GM23248 (cell line): ENCODE results near the gene DOCK9. TPM values are rescaled to one million over a fixed set of nuclear protein-coding genes. Genes with fewer than 3 reads are reported as not detected.

Experiments
- DNase-seq: peaks from one replicate; pipeline ENCODE4 v3.0.0-alpha.2; 2015
- H2AFZ ChIP-seq: fragments of 200-600 bp; sonication (generic); 2 replicates; pipeline ENCODE4 v1.6.1; 2016; ENCODE audit warnings: antibody characterized with exemption
- H3F3A ChIP-seq: fragments of 200-600 bp; sonication (generic); 2 replicates; pipeline ENCODE4 v1.6.1; 2016; ENCODE audit warnings: mild to moderate bottlenecking, antibody characterized with exemption, mixed run types; ENCODE audit not compliant: insufficient read depth
- H3K27ac ChIP-seq: fragments of 200-600 bp; sonication (generic); 2 replicates; pipeline ENCODE4 v1.5.1; 2016; ENCODE audit warnings: mild to moderate bottlenecking
- H3K27me3 ChIP-seq: fragments of 200-600 bp; sonication (generic); replicated peaks from 2 replicates; pipeline ENCODE4 v1.6.1; 2016; ENCODE audit warnings: mild to moderate bottlenecking; ENCODE audit not compliant: insufficient read depth
- H3K36me3 ChIP-seq: fragments of 200-600 bp; sonication (generic); 2 replicates; pipeline ENCODE4 v1.6.1; 2016; ENCODE audit warnings: low read depth, mild to moderate bottlenecking
- H3K4me1 ChIP-seq: fragments of 200-600 bp; sonication (generic); 2 replicates; pipeline ENCODE4 v1.6.1; 2016; ENCODE audit warnings: mild to moderate bottlenecking; ENCODE audit not compliant: insufficient read depth
- H3K4me2 ChIP-seq: fragments of 200-600 bp; sonication (generic); one replicate; pipeline ENCODE4 v1.6.1; 2016; ENCODE audit warnings: mild to moderate bottlenecking; ENCODE audit not compliant: unreplicated experiment
- H3K4me3 ChIP-seq: fragments of 200-600 bp; sonication (generic); 2 replicates; pipeline ENCODE4 v1.5.1; 2016; ENCODE audit warnings: mild to moderate bottlenecking
- H3K79me2 ChIP-seq: fragments of 200-600 bp; sonication (generic); 2 replicates; pipeline ENCODE4 v1.6.1; 2016; ENCODE audit warnings: mild to moderate bottlenecking; ENCODE audit not compliant: insufficient read depth
- H3K9ac ChIP-seq: fragments of 200-600 bp; sonication (generic); 2 replicates; pipeline ENCODE4 v1.6.1; 2016; ENCODE audit warnings: mild to moderate bottlenecking
- H3K9me2 ChIP-seq: fragments of 200-600 bp; sonication (generic); 2 replicates; pipeline ENCODE4 v1.6.1; 2016; ENCODE audit warnings: mixed run types, mild to moderate bottlenecking, moderate library complexity; ENCODE audit not compliant: insufficient read depth
- H3K9me3 ChIP-seq: fragments of 200-600 bp; sonication (generic); one replicate; pipeline ENCODE4 v1.6.1; 2017; ENCODE audit warnings: low read depth
- H4K20me1 ChIP-seq: fragments of 200-600 bp; sonication (generic); 2 replicates; pipeline ENCODE4 v1.6.0; 2016; ENCODE audit not compliant: insufficient read depth
- EZH2 ChIP-seq: fragments of 200-600 bp; sonication (generic); IDR thresholded peaks from 2 replicates; pipeline ENCODE4 v1.6.1; 2018; ENCODE audit warnings: antibody characterized with exemption, mild to moderate bottlenecking; ENCODE audit not compliant: insufficient read depth, poor library complexity, severe bottlenecking
- EZH2phosphoT487 ChIP-seq: fragments of 200-600 bp; sonication (generic); IDR thresholded peaks from 2 replicates; pipeline ENCODE4 v1.6.1; 2018; ENCODE audit warnings: antibody characterized with exemption, moderate library complexity, mild to moderate bottlenecking, low read depth; ENCODE audit not compliant: insufficient read depth
- WGBS, 2 experiments: methylation state at CpG; one replicate each; pipeline ENCODE4 v1.1.6; 2015 to 2017; ENCODE audit warnings: low lambda C conversion rate in 2 of 2, low coverage in 1 of 2; ENCODE audit errors: missing lambda C conversion rate in 2 of 2; 5-methylcytosine and 5-hydroxymethylcytosine counted together
- in situ Hi-C: fragments of 300-500 bp; cut with MboI; formaldehyde crosslinking; loops from 2 replicates; pipeline ENCODE4 v1.15.0; 2020
- polyA plus RNA-seq: library from polyadenylated mRNA; unstranded; fragments of >200 nt; fragmentation: Nextera tagmentation; extraction: Ambion mirVana; gene quantifications from 2 replicates; pipeline ENCODE4 v1.2.1, GENCODE V29; 2016
- total RNA-seq: library from RNA; depleted of rRNA; stranded (reverse); fragments of >200 nt; shearing (Covaris generic); gene quantifications from 2 replicates; pipeline ENCODE4 v1.2.3, GENCODE V29; 2014; rRNA removed

DOCK9 gene
- total RNA-seq (10.7 and 21.2 TPM in 2 replicates), polyA plus RNA-seq (3.2 and 4.2 TPM in 2 replicates)

- peak within 1 kb of the TSS; percentile 66 for H3K27ac ChIP-seq
- H3K4me3 ChIP-seq = peak within 1 kb of the TSS; percentile 70
- H3F3A ChIP-seq = peaks cover 18% of the 10 kb centered on the region
- DNase-seq = peak; percentile 71
- H3K9ac ChIP-seq = peak within 1 kb of the TSS; percentile 65
- H3K9me3 ChIP-seq = no peaks in the 10 kb centered on the region
- H3K4me1 ChIP-seq = peaks cover 35% of the 10 kb centered on the region
- H2AFZ ChIP-seq = peak within 1 kb of the TSS; percentile 32
- H3K9me2 ChIP-seq = no peaks in the 10 kb centered on the region
- no peaks in the 10 kb centered on the region for H3K27me3 ChIP-seq
- WGBS, 2 experiments = 3 to 5% methylated on average over 16 of the region's 16 CpGs
- peak within 1 kb of the TSS; percentile 99 for H3K4me2 ChIP-seq
- no peaks in the 10 kb centered on the region for H3K79me2 ChIP-seq
- no peaks in the 10 kb centered on the region for H3K36me3 ChIP-seq
- TF ChIP-seq EZH2 (no peak), EZH2phosphoT487 (no peak)
- in situ Hi-C loops = no loop called here
- H4K20me1 ChIP-seq = no peaks in the 10 kb centered on the region
Observed at GRCh38 chr13:98977568-98978265, at the start of gene DOCK9. Gene DOCK9, minus strand, starts transcription at chr13:98978064. Its CDS starts 155 bp downstream, at chr13:98977909.

- no peaks in the 10 kb centered on the region for H3F3A ChIP-seq
- no peak overlapping the region for H3K4me3 ChIP-seq
- 95 to 96% methylated on average over 7 of the region's 7 CpGs for WGBS, 2 experiments
- H3K36me3 ChIP-seq = no peaks in the 10 kb centered on the region
- no peak overlapping the region for H3K4me2 ChIP-seq
- no peak overlapping the region for H3K27ac ChIP-seq
- TF ChIP-seq EZH2phosphoT487 (no peak), EZH2 (no peak)
- H3K9ac ChIP-seq = no peak overlapping the region
- no peak for DNase-seq
- 0 out of 2 replicates have a peak, but pooled peaks cover 5% of the 10 kb centered on the region for H3K4me1 ChIP-seq
- in situ Hi-C loops = no loop called here
- no peaks in the 10 kb centered on the region for H4K20me1 ChIP-seq
- H3K9me2 ChIP-seq = no peaks in the 10 kb centered on the region
- no peaks in the 10 kb centered on the region for H3K9me3 ChIP-seq
- no peaks in the 10 kb centered on the region for H3K27me3 ChIP-seq
- no peak overlapping the region for H2AFZ ChIP-seq
- no peaks in the 10 kb centered on the region for H3K79me2 ChIP-seq
Observed at GRCh38 chr13:99027260-99027659, 49.4 kb upstream of the DOCK9 start.

GRCh38 chr13:99022941-99023340 is 45.1 kb upstream of the DOCK9 start:
- H3K4me1 ChIP-seq = 0 out of 2 replicates have a peak, but pooled peaks cover 5% of the 10 kb centered on the region
- no peaks in the 10 kb centered on the region for H3K9me3 ChIP-seq
- WGBS, 2 experiments = 69 to 72% methylated on average over 4 of the region's 4 CpGs
- H3F3A ChIP-seq = 0 out of 2 replicates have a peak, but pooled peaks cover 11% of the 10 kb centered on the region
- H3K27me3 ChIP-seq = no peaks in the 10 kb centered on the region
- no peaks in the 10 kb centered on the region for H3K9me2 ChIP-seq
- no peak overlapping the region for H2AFZ ChIP-seq
- H3K79me2 ChIP-seq = no peaks in the 10 kb centered on the region
- no peak overlapping the region for H3K4me3 ChIP-seq
- no peaks in the 10 kb centered on the region for H3K36me3 ChIP-seq
- TF ChIP-seq EZH2phosphoT487 (no peak), EZH2 (no peak)
- in situ Hi-C loops = no loop called here
- no peak overlapping the region for H3K9ac ChIP-seq
- no peaks in the 10 kb centered on the region for H4K20me1 ChIP-seq
- H3K4me2 ChIP-seq = no peak overlapping the region
- no peak for DNase-seq
- no peak overlapping the region for H3K27ac ChIP-seq

- no peaks in the 10 kb centered on the region for H3K36me3 ChIP-seq
- H3K27me3 ChIP-seq = no peaks in the 10 kb centered on the region
- H3K9ac ChIP-seq = no peak overlapping the region
- in situ Hi-C loops = no loop called here
- no peaks in the 10 kb centered on the region; the same call in 1 of the 2 replicates for H3K4me1 ChIP-seq
- H3K9me3 ChIP-seq = no peaks in the 10 kb centered on the region
- H3F3A ChIP-seq = 0 out of 2 replicates have a peak, but pooled peaks cover 11% of the 10 kb centered on the region
- H2AFZ ChIP-seq = no peak overlapping the region
- H3K4me2 ChIP-seq = no peak overlapping the region
- H3K27ac ChIP-seq = no peak overlapping the region
- no peaks in the 10 kb centered on the region for H4K20me1 ChIP-seq
- no peak for TF ChIP-seq EZH2phosphoT487
- TF ChIP-seq EZH2 = no peak
- WGBS, 2 experiments = 98% methylated on average over 3 of the region's 3 CpGs
- DNase-seq = peak; percentile 50
- no peaks in the 10 kb centered on the region for H3K9me2 ChIP-seq
- H3K79me2 ChIP-seq = no peaks in the 10 kb centered on the region
- no peak overlapping the region for H3K4me3 ChIP-seq
Observed at GRCh38 chr13:99018418-99019180, 40.7 kb upstream of the DOCK9 start.
